GM12874 (cell line): ENCODE data around the gene MFSD1.

Source experiments
- TF ChIP-seq, protein P1 (sequence below): IDR thresholded peaks from 2 replicates; pipeline ENCODE4 v1.5.1; 2011; ENCODE audit warnings: low read depth, mild to moderate bottlenecking, control low read depth, low read length, moderate library complexity; ENCODE audit not compliant: insufficient read depth

The MFSD1 gene

DNA sequence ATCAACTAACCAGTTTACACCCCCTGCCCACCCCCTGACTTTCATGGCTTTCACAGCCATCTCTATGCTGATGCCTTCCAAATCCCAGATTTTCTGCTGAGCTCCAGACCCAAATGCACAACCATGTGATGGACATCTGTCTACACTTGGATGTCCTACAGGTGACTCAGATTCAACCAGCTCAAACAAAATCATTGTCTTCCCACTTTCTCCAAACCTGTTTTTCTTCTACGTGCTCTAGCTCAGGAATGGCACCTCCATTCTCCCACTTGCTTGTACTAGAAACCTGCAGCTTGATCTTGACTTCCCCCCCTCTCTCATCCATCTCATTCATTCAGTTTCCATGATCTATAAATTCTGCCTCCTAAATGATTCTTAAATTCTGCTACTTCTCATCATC lies 35.5 kb upstream of the MFSD1 start:
- TF ChIP-seq, protein P1, sequence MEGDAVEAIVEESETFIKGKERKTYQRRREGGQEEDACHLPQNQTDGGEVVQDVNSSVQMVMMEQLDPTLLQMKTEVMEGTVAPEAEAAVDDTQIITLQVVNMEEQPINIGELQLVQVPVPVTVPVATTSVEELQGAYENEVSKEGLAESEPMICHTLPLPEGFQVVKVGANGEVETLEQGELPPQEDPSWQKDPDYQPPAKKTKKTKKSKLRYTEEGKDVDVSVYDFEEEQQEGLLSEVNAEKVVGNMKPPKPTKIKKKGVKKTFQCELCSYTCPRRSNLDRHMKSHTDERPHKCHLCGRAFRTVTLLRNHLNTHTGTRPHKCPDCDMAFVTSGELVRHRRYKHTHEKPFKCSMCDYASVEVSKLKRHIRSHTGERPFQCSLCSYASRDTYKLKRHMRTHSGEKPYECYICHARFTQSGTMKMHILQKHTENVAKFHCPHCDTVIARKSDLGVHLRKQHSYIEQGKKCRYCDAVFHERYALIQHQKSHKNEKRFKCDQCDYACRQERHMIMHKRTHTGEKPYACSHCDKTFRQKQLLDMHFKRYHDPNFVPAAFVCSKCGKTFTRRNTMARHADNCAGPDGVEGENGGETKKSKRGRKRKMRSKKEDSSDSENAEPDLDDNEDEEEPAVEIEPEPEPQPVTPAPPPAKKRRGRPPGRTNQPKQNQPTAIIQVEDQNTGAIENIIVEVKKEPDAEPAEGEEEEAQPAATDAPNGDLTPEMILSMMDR = no peak

DNA sequence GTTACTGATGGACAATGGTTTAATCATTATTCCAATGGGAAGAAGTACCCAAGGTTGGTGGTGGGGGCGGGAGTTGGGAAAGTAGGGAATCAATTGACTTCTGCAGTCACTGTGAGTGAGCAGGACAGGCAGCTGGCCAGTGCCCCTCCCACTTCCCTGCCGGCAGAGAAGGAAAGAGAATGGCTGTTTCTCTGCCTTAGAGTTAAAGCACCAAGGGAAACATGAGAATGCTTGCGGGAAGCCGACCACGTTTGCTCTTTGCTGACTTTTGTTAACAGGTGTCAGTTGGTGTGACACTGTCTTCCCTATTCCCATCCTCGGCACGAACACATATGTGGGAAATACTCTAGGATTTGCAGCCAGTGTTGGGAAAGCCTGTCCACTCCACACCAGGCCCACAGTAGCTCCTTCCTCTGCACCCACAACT lies 33.5 kb upstream of the MFSD1 start:
- TF ChIP-seq, protein P1 = no peak

DNA sequence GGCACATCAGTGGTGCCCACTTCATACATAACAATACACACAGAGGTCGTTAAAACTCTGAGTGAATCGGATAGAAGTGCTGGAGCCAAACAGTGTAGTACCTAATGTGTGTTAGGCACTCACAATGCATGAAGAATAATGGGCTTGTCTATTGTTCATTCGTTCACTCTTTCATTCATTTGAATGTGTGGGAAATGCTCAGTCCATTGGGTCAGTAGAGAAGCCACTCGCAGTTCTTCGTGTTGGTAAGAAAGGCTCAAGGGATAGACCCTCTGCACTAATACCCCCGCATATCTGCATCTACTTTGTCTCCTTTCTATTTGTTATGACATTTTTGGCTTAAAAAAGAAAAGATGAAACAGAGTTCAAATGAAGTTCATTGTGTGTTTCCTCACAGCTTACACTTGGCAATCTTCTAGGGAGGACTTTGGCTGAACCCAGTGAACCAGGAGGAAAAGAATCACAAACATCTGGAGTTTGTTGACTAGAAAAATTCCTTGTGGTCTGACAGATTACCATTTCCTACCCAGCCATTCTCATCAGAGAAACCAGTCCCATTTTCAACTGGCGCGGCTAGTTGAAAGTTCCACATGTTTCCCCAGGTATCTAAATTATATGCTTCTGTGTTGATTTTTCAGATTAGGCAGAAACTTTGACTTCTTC lies 32.8 kb upstream of the MFSD1 start:
- TF ChIP-seq, protein P1 = no peak

DNA sequence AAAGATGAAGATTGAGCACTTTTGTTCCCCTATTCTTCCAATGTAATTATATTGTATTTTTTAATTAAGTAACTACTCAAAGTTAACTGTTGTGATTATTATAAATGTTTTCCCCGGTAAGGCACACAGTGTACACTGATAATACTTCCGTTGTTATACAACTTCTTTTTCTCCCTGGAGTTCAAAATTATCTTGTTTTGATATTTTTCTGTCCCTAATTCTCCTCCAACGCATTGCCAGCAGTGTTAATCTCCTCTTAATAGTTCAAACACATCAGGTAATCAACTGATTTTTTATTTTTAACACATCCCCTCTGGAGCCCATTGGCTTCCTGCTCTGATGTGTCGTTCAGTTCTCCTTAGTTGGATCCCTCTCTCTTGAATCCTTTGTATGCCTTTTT lies 32.3 kb upstream of the MFSD1 start:
- TF ChIP-seq, protein P1 = no peak

DNA sequence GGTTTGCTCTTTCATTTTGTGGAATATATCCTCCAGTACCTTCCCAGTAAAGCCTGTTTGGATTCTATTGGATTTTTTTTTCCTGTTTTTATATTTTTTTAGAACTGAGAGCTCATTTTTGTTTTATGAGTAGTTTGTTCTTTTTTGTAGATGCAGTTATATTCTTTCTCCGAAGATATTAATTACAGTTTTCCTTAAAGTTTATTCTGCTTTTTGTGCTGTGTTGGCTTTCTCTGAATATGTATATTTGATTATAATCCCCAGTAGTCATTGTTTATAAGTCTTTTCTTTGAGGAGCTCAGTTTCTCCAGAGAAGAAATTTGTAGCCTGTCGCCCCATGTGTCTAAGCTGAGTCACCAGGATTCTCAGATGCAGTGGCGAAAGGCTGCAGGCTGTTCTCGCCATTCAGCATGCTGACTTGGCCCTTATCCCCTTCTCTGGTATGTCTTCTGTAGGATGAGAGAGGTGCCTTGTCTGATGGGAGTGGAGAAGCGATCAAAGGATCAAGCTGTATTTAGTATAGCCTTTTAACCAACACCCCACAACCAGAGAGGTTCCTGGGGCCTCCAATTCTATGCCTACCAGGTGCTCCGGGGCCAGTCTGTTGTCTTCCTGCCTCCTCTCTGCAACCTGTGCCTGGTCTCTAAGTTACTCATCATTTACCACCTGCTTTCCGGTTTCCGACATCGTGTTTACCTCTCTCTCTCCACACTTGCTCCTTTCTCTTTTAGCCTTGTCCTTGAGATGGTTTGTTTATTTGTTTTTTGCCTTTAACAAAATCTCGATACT lies 31.7 kb upstream of the MFSD1 start:
- TF ChIP-seq, protein P1 = no peak

DNA sequence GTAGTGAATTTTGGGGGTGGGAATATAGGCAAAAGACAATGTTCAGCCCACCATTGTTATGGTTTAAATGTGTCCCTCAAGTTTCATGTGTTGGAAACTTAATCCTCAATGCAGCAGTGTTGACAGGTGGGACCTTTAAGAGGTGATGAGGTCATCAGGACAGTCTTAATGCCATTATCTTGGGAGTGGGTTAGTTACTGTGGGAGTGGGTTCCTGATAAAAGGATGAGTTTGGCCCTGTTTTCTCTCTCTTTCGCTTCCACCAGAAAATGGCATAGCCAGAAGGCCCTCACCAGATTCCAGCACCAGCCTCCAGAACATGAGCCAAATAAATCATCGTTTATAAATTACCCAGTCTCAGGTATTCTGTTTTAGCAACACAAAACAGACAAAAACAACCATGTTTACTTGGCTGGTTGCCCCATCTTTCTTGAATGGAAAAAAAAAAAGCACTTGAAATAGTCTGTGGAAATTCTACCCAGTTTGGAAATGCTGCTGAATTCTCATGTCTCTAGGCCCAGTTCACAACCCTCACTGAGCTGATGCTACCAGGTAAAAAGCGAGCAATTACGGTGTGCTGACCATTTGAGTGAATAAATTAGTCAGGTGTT lies 31.0 kb upstream of the MFSD1 start:
- TF ChIP-seq, protein P1 = no peak

DNA sequence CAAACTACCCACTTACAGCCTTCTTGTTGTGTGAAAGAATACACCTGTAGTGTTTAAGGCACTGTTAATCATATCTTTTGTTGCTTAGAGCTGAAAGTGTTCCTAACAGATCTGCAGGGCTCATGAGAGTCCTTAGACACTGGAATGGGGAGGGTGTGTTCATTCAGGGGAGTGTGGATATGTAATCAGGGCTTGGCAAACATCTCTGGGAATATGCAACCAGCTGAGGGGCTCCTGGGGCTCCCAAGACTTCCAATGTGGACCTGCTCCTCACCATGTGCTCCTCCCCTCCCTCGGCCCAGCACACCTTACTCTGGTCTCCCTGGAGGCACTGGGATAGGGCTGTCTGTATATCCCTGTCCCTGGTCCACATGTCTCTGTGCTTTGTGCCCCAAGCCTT lies 30.3 kb upstream of the MFSD1 start:
- TF ChIP-seq, protein P1 = no peak
